ENCODE data around the gene DIAPH1.
A peak's percentile ranks its signal among the peaks of the same experiment; 100 is the strongest.

DIAPH1 gene

DNA sequence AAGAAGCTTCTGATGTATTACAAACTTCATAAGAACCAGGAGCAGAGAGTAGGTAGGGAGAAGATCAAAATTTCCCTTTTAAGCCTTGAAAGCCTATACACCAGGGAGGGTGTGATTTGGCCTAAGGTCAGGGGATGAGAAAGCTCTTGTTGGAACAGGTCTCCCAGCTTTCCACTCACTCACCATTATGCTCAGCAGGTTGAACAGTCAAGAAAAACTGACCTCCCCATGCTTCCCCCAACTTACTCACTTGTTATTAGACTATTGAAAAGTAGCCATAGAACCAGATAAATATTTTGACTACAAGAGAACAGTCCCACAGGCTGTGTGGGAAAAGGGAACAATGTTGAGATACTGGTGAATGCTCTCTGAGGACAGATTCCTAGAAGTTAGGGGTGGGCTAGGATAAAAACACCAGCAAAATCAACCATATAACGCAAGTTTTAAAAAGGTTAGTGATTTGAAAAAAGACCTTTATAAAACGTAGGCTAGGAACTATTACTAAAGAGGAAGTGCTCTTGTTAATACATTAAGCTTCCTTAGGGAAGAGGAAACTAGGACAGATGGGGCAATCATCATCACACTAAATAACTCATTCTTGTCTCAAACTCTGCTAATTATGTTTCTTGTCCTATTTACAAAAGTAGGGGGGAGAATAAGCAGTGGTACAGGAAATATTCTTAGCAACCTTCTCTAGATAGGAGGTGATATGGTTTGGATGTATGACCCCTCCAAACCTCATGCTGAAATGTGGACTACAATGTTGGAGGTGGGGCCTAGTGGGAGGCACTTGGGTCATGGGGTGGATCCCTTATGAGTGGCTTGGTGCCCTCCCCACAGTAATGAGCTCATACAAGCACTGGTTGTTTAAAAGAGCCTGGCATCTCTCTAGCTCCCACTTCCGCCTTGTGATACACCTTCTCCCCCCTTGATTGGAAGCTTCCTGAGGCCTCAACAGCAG, 98.9 kb downstream of the DIAPH1 start:
- DNase-seq (ENCODE audit: low read depth in 2 of 2), result no peak

DNA sequence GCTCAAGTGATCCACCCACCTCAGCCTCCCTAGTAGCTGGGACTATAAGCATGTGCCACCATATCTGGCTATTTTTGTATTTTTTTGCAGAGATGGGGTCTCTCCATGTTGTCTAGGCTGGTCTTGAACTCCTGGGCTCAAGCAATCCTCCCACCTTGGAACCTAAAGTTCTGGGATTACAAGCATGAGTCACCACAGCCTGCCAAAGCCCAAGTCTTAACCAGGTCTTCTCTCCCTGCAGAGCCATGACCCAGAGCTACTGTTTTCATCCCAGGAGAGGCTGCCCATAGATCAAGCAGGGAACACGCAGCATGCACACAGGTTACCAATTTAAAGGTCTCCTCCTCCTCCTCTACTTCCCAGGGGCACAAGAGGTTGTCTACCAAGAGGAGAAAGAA, 100.2 kb downstream of the DIAPH1 start:
- no peak for DNase-seq (ENCODE audit: low read depth in 2 of 2)

DNA sequence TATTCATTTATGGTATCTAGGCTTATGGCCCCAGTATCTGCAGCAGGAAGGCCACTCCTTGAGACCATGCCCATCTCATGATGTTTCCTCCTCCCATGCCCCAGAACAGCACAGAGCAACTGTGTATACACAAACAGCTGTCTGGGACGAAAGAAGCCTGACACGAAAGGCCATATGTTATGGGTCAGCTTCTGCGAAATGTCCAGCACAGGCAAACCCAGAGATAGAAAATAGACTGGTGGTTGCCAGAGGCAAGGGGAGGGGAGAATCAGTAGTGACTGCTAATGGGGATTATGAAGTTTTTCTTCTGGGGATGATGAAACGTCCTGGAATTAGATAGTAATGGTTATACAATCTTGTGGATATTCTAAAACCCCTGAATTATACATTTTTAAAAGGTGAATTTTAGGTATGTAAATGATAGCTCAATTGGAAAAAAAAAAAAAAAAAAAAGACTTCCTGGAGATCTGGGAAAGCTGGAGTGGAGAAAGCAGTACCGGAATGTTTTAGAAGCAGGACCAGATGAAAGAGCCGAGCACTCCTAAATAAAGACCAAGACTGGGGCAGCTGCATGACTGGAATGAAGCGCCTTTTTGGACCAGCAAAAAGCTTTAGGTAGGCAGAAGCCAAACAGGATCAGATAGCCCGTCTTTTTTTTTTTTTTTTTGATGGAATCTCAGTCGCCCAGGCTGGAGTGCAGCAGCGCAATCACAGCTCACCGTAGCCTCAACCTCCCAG, 100.8 kb downstream of the DIAPH1 start:
- DNase-seq (ENCODE audit: low read depth in 2 of 2), result no peak

DNA sequence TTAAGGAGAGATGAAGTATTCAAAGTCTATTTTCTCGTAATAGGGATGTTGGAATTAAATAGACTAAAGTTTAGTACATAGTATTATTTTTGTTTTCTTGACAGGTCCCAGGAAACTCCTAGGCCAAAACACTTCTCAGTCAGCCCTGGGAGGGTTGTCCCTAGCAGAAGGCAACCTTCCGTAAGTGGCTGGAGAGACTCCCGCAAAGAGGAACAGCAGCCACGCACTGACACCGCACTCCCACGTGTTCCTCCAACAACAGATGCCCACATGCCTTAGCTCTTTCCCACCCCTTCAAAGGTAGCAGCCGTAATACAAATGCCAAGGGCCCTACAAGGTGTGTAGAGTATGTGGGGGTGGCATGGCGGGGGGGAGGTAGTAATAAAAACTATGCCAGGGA, 101.5 kb downstream of the DIAPH1 start:
- no peak for DNase-seq (ENCODE audit: low read depth in 2 of 2)

DNA sequence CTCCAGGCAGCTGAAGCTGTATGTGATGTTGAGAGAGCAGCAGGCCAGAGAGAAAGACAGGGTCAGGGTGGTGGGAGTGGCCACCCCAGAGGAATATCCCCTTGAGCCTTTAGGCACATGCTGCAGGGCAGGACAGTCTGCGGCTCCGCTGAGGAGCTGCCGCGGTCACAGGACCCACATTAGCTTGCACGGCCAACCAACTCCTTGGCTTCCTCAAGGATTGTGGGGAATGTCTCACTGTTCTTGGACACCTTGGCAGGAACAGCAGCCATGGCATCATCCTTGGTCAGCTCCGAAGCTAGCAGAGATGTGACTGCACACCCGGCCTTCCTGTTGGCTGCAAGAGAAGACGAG, 102.2 kb downstream of the DIAPH1 start:
- no peak for DNase-seq (ENCODE audit: low read depth in 2 of 2)

DNA sequence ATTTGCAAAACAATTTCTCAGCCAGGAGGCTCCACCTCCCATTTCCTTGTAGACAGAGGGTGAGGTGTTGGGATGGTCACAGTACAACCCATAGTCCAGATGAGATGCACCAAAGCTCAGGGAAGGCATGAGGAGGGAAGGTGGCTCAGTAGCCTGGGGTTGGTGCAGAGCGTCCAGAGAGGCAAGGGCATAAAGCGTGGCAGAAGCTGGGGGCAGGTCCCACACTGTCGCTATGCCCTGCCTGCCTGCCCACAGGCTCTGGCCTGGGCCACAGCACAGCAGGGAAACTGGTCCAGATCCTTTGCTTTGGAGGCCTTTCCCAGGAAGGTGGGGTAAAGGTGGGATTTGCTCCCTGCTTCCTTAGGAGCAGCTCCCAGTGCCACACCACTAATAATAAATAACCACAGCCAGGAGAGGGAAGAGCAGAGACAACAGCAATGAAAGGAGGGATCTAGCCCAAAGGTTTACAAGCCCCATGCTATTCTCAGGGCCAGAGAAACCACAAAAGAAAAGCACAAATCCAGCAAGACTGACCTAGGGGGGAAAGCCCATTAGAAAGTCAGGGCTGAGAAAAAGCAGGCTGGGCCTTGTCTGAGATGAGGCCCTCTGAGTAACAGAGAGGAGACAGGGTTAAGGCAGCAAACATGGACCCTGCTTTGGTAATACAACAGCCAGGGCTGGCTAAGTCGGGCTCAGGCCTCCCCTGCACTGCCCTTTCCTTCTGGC, 102.7 kb downstream of the DIAPH1 start:
- DNase-seq (ENCODE audit: low read depth in 2 of 2), result no peak

DNA sequence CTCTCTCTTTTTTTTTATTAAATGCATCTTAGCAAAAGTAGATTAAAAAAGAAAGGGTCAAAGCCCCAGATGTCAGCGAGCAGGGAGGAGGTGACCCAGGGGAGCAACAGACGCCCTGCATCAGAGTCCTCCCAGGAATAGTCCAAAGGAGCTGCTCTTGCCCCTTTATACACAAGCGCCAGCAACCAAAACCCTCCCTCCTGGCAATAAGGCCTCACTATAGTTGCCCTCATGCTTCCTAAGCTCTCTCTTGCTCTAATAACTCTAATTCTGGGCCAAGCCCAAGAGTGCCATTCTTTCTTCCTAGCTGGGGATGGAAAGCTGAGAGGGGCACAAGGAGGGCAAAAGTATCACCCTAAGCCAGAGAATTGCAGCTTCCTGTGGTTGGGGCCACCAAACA, 103.7 kb downstream of the DIAPH1 start:
- no peak for DNase-seq (ENCODE audit: low read depth in 2 of 2)

DNA sequence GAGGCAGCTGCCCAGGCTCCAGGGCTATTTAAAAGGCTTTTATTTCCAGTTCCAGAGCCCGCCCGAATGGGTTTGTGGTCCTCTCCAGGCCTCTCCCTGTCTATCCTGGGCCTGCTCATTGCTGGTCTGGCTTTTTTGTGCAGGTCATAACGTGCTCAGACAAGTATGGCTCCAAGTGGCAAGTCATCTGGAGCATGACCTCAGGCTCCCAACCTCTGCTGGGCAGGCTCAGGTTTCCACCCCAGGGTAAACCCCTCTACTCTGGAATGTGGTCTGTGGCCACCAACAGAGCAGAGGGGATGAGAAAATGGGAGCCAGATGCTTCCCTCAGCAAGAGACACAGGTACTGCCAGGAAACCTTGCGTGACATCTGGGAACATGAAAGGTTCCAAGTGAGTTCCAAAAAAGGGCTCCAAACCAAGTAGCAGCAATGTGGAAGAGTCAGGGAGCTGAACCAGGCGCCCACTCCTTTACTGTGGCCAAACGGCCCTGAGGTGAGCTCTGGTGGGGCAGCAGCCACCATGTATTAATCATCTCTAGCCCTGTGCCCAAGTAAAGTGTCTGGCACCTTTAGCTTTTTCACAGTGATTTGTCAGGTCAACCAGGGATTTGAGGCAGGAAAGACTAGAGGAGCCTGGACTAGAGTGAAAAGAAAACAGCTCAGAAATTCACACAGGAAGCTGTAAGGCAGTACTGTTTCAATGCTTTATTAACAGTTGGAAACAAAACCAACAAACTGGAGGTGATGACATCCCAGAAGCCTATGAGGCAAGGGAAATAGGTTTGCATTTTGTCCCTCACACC, 104.3 kb downstream of the DIAPH1 start:
- DNase-seq (ENCODE audit: low read depth in 2 of 2), result no peak

DNA sequence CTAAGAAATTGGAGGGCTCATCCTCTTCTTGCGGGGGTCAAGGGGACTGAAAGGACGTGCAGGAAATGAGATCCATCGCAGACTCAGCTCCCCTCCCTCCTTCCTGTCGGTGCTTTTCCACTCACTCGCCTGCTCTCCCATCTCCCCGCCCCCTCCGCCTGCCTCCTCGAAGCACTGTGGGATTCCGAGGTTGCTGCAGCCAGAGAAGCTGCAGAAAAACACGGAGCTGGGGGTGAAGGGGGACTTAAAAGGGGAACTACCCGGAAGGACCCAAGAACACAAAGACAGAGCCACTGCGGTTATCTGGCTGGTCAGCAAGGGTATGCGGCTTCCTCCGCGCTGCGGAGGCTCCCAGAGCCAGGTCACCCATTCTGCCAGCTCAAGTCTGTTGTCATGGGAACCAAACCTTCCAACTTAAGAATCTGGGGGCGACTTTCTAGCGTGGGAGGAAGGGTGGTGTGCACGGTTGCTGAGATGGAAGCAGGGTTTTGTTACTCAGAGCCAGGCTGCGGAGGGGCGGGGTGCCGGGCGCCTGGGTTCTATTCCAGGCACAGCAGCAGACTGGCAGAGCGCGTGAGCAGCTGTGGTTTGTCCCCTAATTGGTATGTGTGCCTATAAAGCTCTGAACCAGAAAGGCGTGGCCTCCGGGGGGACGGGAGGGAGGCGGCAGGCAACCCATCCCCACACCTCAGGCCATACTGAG, 105.0 kb downstream of the DIAPH1 start:
- peak; percentile 46 to 59 for DNase-seq (ENCODE audit: low read depth in 2 of 2)

DNA sequence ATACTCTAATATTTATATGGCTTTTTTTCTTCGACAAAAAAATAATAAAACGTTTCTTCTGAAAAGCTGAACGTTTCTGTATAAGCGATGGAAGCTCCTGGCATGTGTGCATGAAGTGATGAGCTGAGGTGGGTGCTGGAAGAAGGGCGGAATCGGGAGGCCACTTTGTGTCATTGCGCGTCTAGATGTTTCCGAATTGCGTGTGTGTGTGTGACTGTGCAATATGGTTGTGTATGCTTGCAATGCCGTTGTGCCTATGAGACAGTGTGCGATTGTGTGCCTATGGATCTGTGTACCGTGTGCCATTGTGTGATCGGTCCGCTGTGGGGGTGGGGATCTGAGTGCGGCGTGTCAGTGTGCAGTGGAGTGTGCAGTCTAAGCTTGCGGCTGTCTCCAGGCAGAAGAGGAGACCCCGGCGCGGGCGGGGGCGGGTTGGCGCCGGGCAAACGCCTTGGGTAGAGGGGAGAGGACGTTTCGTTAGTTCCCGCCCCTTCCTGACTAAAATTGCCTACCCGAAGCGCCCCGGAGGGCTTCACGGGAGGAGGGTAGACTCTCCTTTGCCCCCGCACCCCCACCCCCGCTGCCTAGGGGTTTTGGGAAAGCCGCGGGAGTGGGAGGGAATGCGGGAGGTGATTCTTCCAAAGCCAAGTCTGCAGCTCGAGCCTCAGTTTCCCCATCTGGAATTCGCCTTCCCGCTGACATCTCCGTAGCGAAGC, 105.7 kb downstream of the DIAPH1 start:
- peak in 1 of 2 donors; percentile 19 for DNase-seq (ENCODE audit: low read depth in 2 of 2)

DNA sequence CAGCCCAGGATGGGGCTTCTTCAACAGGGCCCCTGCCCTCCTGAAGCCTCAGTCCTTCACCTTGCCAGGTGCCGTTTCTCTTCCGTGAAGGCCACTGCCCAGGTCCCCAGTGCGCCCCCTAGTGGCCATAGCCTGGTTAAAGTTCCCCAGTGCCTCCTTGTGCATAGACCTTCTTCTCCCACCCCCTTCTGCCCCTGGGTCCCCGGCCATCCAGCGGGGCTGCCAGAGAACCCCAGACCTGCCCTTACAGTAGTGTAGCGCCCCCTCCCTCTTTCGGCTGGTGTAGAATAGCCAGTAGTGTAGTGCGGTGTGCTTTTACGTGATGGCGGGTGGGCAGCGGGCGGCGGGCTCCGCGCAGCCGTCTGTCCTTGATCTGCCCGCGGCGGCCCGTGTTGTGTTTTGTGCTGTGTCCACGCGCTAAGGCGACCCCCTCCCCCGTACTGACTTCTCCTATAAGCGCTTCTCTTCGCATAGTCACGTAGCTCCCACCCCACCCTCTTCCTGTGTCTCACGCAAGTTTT, 106.3 kb downstream of the DIAPH1 start:
- DNase-seq (ENCODE audit: low read depth in 2 of 2), result peak; percentile 77 to 87

DNA sequence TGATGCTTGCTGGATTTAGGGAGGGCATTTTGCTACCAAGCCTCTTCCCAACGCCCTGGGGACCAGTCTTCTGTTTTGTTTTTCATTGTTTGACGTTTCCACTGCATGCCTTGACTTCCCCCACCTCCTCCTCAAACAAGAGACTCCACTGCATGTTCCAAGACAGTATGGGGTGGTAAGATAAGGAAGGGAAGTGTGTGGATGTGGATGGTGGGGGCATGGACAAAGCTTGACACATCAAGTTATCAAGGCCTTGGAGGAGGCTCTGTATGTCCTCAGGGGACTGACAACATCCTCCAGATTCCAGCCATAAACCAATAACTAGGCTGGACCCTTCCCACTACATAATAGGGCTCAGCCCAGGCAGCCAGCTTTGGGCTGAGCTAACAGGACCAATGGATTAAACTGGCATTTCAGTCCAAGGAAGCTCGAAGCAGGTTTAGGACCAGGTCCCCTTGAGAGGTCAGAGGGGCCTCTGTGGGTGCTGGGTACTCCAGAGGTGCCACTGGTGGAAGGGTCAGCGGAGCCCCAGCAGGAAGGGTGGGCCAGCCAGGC, 107.0 kb downstream of the DIAPH1 start:
- DNase-seq (ENCODE audit: low read depth in 2 of 2), result no peak

DNA sequence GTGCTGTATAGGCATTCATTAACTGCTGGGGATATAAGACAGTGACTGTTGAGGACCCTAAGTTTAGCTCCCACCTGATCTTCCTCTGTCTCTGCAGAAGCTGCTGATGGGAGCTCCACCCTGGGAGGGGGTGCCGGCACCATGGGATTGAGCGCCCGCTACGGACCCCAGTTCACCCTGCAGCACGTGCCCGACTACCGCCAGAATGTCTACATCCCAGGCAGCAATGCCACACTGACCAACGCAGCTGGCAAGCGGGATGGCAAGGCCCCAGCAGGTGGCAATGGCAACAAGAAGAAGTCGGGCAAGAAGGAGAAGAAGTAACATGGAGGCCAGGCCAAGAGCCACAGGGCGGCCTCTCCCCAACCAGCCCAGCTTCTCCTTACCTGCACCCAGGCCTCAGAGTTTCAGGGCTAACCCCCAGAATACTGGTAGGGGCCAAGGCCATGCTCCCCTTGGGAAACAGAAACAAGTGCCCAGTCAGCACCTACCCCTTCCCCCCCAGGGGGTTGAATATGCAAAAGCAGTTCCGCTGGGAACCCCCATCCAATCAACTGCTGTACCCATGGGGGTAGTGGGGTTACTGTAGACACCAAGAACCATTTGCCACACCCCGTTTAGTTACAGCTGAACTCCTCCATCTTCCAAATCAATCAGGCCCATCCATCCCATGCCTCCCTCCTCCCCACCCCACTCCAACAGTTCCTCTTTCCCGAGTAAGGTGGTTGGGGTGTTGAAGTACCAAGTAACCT, 107.8 kb downstream of the DIAPH1 start:
- no peak for DNase-seq (ENCODE audit: low read depth in 2 of 2)

DNA sequence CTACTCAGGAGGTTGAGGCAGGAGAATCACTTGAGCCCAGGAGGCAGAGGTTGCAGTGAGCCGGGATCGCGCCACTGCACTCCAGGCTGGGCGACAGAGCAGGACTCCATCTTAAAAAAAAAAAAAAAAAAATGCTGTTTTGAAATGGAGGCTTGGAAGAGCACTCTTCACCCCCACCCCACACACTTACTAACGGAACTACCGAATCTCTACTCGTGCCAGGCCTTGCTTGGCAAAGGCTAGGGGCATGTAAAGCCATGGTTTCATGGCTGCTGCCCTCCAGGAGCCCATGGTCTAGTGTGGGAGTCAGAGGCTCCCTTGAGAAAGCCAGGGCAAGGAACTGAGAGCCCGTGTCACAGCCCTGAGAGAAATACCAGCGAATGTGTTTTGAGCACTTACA, 108.6 kb downstream of the DIAPH1 start:
- no peak for DNase-seq (ENCODE audit: low read depth in 2 of 2)

DNA sequence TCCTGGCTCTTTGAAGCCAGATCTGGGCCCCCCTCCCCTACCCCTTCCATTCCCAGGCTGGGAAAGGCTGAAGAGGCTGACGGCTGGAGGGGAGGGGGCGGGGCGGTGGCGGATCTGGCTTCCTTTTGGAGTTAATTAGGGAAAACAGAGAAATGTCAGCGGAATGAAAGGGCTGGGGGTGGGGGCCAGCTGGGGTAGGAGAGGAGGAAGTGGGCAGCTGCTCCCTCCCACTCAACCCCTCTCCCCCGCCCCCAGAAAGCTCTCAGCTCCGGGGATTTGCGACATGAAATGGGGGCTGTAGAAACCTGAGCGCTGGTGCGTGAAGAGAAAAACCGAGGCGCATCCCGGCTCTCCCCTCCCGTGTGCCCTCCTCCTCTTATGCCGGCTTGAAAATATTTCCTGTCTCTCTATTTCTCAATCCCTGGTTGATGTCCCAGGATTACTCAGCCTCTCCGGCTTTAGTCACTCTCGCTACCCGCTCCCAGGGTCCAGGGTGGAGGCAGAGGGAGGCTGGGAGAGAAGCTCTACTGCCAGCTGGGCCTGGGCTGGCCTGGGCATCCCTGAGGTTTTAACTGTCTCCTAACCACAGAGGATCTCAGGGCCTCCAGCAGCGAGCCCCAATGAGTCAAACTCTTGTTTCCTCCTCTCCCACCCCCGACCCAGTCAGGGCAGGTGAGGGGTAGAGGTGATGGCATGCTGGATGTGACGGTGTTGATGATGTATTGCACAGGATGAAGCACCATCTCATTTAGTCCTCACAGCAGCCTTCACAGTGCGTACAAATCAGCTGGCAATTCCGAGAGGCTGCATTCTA, 109.8 kb downstream of the DIAPH1 start:
- DNase-seq (ENCODE audit: low read depth in 2 of 2), result no peak

DNA sequence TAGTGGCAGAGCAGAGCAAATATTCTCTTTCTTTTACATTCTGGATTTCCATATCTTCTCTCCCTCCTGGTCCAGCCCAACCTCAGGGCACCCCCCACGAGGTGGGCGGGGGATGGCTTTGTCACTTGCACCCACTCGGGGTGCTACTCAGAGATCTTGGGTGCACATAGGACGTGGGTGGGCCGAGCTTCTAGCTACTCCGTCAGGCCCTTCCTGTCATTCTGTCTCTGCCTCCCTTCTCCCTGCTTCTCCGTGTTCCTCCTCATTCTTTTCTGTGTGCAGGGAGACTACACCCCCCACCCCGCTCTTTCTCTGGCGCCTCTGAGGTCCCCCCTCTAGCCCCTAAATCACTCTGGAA, 110.4 kb downstream of the DIAPH1 start:
- DNase-seq (ENCODE audit: low read depth in 2 of 2), result no peak

DNA sequence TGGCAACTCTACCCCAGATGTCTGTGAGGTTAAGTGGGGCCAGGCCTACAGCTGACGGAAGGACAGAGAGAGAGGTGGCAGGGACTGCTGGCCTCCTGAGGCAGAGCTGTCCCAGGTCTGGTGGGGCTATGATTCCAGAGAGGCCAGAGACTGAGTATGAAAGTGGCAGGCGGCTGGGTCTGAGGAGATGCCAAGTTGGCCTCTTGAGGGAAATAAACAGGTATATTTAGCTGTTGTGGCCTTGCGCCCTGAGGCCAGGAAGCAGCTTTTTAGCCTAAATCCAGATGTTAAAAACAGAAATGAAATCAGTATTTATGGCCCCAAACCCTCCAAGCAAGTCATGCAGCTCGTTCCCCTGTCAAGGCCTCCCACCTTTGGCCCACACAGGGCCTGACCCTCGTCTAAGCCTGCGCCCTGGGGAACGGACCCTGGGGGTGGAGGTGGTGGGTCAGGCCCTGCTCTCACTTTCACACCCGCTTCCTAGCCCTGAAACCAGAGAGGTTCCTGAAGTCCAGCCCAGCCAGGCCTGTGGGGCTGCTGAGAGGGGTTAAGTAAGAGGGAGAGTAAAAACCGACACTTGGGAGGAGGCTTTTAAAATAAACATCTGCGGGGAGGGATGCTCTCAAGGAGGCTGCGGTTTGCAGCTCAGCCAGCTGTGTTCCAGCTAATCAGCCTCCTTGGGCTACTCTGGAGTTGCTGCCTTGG, 111.3 kb downstream of the DIAPH1 start:
- no peak for DNase-seq (ENCODE audit: low read depth in 2 of 2)
